ENCODE data around the gene BICD1. TPM values are rescaled to one million over a fixed set of nuclear protein-coding genes. Genes with fewer than 3 reads are reported as not detected.
"Not testable (repeated sequence)": the region's sequence is repeated elsewhere in the genome, so short reads cannot be mapped to it uniquely, and the experiment has no call there.

Gene BICD1
- total RNA-seq, 2 donors from 2014 or later, result 15.1 to 18.4 TPM

DNA sequence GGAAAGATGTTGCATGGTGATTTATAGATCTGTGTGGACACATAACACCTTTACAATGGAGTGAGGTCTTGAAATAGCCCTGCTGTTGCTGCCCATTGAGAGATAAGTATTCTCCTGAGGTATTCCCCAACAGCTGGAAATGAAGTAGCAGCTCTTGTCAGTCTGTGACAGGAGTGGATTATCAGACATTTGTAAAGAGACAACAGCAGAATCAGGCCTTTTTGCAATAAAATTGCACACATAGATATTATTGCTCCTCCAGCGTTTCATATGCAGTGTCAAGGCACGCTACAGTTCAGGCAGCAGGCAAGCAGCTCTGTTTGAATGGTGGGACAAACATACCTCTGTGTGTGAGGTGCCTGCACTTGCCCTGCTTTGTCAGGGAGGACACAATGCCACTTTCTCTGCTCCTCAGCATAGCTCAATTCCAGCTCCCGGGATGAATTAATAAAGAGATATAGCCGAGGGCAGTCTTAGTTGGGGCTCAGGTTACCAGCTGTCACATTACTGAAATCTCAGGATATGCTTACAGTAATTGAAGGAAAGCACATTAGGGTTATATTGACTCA, 49.4 kb downstream of the BICD1 start:
- ATAC-seq (no peak), DNase-seq (ENCODE audit: low spot score in 2 of 2) (no peak)
- Mint-ChIP-seq H3K27ac (no peak overlapping the region), H3K9me3 (no peaks in the 10 kb centered on the region), H3K36me3 (no peaks in the 10 kb centered on the region)

DNA sequence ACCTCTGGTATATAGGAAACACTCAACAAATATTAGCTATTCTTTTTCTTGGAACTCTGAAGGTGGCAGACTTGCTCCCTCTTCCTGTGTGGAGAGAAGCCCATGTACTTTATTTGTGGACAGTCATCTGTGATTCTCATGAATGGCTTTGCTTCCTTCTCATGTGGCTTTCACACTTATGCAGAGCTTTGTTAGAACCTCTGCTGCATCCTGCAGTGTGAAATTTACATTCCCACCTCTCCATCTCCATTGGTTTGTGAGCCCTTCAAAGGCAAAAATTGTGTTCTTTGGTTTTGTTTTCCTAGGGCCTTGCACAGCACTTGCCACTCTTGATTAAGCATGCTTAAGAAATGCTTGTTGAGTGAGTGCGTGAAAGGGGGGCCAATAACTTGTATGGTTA, 51.9 kb downstream of the BICD1 start:
- Mint-ChIP-seq H3K9me3 (peaks cover 0 to 4% of the 10 kb centered on the region in 2 donors), H3K27ac (no peak overlapping the region), H3K36me3 (peaks cover 0 to 5% of the 10 kb centered on the region in 2 donors)
- no peak for ATAC-seq
- DNase-seq (ENCODE audit: low spot score in 2 of 2), result no peak

DNA sequence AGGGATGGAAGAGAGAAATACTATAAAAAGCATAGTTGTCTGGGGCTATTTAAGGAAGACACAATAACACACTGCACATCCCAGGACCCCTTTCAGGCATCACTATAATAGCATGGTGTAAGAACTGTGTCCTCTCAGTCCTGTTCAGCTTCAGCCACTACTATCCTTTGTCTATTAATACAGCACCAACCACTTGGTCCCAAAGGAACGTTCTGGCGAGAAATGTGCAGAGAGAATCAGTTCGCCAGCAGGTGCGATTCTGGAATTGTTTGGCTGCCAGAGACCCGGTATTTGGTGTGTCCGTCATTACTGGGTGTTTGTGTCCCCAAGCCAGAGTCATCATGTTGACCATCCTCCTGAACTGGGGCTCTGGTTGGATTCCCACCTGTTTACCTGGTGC, 52.7 kb downstream of the BICD1 start:
- ATAC-seq (no peak), DNase-seq (ENCODE audit: low spot score in 2 of 2) (no peak)
- Mint-ChIP-seq H3K27ac (no peak overlapping the region), H3K36me3 (peaks cover 0 to 11% of the 10 kb centered on the region in 2 donors), H3K9me3 (peaks cover 0 to 9% of the 10 kb centered on the region in 2 donors)

DNA sequence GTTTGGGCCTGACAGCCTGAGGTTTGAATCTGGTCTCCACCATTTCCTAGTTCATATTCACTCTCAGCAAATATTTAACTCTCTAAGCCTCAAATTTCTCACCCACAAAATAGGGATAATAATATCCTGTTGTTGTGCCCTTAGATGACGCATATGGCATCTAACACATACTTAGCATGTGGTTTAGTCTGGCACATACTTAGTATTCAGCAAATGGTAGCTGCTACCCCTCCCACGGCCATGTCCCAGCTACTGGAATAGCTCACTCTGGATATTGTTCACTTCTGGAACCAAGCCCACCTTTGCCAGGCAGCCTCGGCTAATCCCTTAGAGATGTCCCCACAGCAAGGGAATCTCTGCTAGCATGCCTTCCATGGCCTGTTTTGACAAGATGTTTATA, 53.3 kb downstream of the BICD1 start:
- ATAC-seq (peak in 1 of 2 donors; percentile 30), DNase-seq (ENCODE audit: low spot score in 2 of 2) (no peak)
- H3K36me3 Mint-ChIP-seq, result peaks cover 5 to 17% of the 10 kb centered on the region in 2 donors
- H3K27ac Mint-ChIP-seq, result no peak overlapping the region
- H3K9me3 Mint-ChIP-seq, result peaks cover 2 to 11% of the 10 kb centered on the region in 2 donors

DNA sequence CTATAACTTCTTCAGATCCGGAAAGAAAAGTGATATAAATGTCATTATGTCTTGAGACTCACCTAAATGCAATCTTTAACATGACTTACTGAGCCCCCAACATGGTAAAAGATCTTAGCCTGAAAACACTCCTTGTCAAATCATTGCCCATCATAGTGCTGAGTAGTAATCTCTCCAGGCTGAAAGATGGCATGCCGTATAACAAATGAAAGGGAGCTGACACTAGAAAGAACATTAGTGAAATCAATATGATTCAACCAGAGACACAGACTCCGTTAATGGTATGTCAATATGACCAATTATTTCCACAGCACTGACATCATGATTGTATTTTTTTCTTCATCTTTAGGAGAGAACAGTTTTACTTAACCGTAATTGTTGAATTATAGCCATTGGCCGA, 54.4 kb downstream of the BICD1 start:
- DNase-seq (ENCODE audit: low spot score in 2 of 2), result no peak
- Mint-ChIP-seq H3K36me3 (peaks cover 8 to 20% of the 10 kb centered on the region in 2 donors), H3K9me3 (peaks cover 3 to 12% of the 10 kb centered on the region in 2 donors), H3K27ac (no peak overlapping the region)
- ATAC-seq, result peak in 1 of 2 donors; percentile 75

DNA sequence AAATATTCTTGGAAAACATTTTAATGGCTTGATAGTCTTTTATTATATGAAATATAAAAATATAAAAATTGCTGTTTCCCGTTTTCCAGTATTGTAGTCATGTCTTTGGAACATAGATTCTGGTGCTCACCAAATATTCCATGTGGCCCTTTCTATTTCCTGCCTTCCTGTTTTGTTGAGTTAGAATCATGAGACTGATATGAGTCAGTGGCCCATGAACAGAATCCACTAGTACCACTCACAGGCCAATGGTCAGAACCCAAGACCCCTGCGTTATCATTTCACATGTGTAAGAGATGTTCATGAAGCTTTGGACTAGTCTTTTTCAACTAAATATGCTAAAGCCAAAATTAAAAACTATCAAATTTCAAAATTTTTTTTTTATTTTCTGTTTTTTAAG, 56.9 kb downstream of the BICD1 start:
- Mint-ChIP-seq H3K27ac (no peak overlapping the region), H3K36me3 (peaks cover 8 to 20% of the 10 kb centered on the region in 2 donors), H3K9me3 (peaks cover 3 to 12% of the 10 kb centered on the region in 2 donors)
- ATAC-seq (no peak), DNase-seq (ENCODE audit: low spot score in 2 of 2) (no peak)

DNA sequence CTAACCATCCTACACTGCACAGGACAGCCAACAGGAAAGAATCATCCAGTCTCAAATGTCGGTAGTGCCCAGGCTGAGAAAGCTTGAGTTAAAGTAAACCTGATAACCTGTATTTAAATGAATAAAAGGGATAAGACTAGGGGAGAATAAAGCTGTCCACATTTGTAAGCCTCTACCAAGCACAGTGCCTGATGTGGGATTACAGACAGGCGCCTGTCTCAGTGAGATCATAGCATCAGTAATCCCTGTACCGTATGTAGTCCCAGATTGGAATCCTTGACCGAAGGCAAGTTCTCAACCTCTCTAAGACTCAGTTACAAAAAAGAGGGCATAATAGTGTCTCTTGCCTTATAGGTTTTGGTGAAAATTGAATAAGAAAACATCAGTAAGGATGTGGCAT, 59.9 kb downstream of the BICD1 start:
- Mint-ChIP-seq H3K36me3 (peaks cover 8 to 15% of the 10 kb centered on the region in 2 donors), H3K9me3 (peaks cover 3 to 9% of the 10 kb centered on the region in 2 donors), H3K27ac (no peak overlapping the region)
- ATAC-seq, result no peak
- DNase-seq (ENCODE audit: low spot score in 2 of 2), result no peak

DNA sequence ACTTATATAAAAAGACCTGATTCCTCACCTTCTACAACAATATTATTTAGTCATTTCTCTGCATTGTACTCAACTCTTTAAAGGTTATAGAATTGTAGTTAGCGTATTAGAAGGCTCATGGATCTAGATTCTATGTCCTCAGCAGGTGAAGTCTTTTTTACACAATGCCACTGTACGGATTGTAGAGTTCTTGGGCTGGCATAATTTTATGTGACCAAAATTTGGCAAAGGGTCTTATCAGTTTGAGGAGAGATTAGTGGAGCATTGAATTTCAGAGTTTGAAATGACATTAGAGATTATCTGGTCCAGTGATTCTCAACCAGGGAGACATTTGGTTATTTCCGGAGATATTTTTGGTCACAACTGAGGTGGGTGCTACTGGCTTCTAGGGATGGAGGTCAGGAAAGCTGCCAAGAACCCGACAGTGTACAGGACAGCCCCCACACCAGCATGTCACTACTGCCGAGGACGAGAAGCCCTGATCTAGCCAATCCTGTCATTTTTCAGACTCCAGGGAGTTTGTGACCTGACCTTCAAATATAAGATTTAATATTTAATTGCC, 63.9 kb downstream of the BICD1 start:
- Mint-ChIP-seq H3K9me3 (no peaks in the 10 kb centered on the region), H3K36me3 (no peaks in the 10 kb centered on the region), H3K27ac (no peak overlapping the region)
- DNase-seq (ENCODE audit: low spot score in 2 of 2) (no peak), ATAC-seq (no peak)

DNA sequence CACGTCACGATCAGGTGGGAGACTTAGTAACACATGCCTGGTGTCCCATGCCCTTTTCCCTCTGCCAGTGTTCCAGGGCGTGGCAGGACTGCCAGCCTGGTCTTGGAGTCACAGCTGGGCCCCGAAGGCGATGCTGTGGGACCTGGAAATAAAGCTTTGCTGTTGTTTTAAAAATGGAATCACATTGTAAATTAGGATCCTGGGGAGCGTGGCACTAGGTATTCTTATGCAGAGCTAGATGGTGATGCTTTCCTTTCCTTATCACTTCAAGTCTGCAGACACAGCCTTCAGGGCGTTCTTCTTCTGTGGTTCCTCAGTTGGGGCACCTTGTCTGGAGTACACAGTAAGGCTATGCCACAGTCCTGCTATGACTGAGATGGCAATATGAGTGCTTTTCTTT, 64.6 kb downstream of the BICD1 start:
- Mint-ChIP-seq H3K36me3 (no peaks in the 10 kb centered on the region), H3K9me3 (no peaks in the 10 kb centered on the region), H3K27ac (no peak overlapping the region)
- DNase-seq (ENCODE audit: low spot score in 2 of 2), result no peak
- ATAC-seq, result no peak

DNA sequence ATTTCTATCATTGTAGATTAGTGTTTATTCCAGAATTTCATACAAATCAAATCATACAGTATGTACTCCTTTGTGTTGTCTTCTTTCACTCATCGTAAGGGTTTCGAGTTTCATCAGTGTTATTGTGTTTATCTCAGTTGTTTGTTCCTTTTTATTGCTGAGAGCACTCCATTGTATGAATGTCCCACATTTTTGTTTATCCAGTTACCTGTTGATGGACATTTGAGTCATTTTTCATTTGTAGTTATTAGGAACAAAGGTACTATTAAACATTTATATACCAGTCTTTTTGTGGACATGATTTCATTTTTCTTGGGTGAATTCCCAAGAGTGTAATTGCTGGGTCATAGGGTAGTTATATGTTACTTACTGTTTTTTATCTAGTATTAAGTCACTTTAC, 70.0 kb downstream of the BICD1 start:
- DNase-seq (ENCODE audit: low spot score in 2 of 2) (no peak), ATAC-seq (no peak)
- Mint-ChIP-seq H3K9me3 (no peaks in the 10 kb centered on the region), H3K27ac (no peak overlapping the region), H3K36me3 (peaks cover 0 to 5% of the 10 kb centered on the region in 2 donors)

DNA sequence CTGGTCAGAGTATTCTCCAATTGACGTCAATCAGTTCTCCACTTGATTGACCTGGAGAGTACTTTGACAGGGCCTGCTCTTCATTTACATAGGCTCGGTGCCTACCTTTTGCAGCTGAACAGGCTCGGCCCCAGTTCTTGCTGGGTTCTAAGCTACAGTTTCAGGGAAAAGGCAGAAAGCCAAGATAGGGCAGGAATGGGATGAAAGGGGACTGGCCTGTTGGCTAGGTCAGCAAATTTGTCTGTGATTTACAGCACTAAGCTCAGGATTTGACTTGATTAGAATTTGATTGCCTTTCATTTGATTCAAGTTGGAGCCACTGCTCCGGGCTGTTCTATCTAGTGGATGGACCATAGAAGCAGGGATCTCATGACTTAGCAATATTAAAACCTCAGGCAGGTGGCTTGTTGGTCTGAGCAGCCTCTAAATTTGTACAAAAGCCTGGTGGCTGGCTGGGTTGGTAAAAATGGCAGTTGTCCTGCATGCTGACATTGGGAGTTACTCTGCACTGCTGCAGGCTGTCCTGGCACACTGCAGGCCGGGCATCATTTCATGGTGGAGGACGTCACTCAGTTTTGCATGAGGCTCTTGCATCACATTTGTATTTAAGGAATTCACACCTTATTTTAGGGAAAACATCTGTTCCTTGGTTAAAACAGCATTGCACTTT, 71.8 kb downstream of the BICD1 start:
- Mint-ChIP-seq H3K27ac (no peak overlapping the region), H3K9me3 (no peaks in the 10 kb centered on the region), H3K36me3 (peaks cover 0 to 5% of the 10 kb centered on the region in 2 donors)
- DNase-seq (ENCODE audit: low spot score in 2 of 2), result no peak
- no peak for ATAC-seq

DNA sequence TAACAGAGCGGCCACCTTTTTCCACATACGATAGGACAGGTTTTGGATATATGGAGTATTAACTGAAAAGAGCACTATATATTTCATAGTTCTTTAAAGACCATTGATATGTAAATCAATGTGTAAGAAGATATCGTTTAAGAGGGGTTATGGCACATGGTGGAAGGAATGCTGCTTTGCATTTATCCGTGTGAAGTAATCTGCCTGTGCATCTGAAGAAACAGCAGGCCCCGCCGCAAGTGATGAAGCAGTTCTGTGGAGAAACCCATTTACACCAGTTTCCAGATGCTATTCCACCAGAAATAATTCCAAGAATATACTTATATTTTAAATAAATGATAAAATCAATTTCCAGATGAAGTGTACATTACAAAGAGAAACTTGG, 72.4 kb downstream of the BICD1 start:
- ATAC-seq (no peak), DNase-seq (ENCODE audit: low spot score in 2 of 2) (no peak)
- no peaks in the 10 kb centered on the region for H3K9me3 Mint-ChIP-seq
- H3K27ac Mint-ChIP-seq, result no peak overlapping the region
- peaks cover 0 to 5% of the 10 kb centered on the region in 2 donors for H3K36me3 Mint-ChIP-seq

DNA sequence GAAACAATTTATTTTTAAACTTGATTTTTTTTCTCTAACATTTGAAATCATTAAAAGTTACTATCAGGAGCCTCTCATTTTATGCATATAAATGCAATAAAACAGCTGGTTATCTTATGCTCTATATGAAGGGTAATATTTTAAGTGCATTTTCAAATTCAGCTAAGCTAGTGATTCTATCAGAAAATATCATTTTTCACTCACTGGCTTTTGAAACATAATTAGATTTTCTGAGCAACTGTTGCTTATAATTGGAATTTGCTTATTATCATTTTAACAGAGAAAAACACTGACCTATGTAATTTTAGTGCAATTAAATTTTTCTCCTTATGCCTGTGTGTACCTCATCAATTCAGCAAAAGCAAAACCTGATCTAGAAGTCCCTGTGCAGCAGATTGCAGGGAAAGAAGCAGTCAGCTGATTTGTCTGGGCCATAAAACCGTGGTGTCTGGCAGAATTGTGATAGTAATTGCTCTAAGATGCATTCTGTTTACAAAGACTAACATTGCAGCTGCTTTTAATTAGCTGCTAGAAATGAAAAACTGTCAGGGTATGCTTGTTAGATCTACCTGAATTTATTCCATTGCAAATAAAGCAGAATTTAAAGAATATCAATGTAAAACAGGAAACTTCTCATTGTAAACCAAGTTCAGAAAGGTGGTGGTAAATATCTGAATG, 75.0 kb downstream of the BICD1 start:
- no peak for ATAC-seq
- no peaks in the 10 kb centered on the region for H3K9me3 Mint-ChIP-seq

DNA sequence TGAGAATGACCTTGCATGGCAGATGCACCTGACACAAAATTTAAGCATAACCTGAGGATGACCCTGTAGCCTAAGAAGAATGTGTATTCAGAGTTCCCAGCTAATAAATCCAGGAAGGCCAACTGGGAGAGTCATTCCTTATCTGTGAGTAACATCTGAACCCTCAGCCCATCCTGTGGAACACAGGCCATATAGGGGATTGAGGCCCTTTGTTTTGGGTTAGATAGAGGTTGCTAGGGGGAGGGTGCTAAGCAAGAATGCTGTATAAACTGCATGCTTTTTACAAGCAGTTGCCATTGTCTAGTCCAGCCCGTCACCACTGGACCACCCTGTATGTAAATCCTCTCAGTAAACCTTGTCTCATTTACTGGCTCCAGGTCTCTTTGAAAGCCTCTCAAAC, 77.0 kb downstream of the BICD1 start:
- Mint-ChIP-seq H3K36me3 (peaks cover 0 to 4% of the 10 kb centered on the region in 2 donors), H3K9me3 (no peaks in the 10 kb centered on the region), H3K27ac (no peak overlapping the region)
- ATAC-seq (no peak), DNase-seq (ENCODE audit: low spot score in 2 of 2) (no peak)

More for the DNA sequence above, 75.0 kb downstream of the BICD1 start:
- H3K27ac Mint-ChIP-seq, result no peak overlapping the region
- no peak for DNase-seq (ENCODE audit: low spot score in 2 of 2)
- H3K36me3 Mint-ChIP-seq, result peaks cover 0 to 9% of the 10 kb centered on the region in 2 donors

DNA sequence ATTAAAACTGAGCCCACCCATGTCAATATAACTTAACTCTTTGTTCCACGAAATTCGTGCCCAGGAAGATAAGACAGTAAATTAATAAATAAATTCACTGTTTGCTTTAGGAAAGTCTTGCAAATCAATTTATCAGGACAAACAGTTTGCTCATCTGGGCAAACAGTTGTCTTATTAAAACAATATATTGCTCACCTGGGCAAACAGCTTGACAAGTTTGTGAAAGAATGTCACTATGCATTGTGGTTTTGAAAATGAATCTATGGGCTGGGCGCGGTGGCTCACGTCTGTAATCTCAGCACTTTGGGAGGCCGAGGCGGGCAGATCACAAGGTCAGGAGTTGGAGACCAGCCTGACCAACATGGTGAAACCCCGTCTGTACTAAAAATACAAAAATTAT, 80.5 kb downstream of the BICD1 start:
- not testable (repeated sequence) for H3K9me3 Mint-ChIP-seq; DNase-seq (ENCODE audit: low spot score in 2 of 2); H3K36me3 Mint-ChIP-seq; H3K27ac Mint-ChIP-seq; ATAC-seq

DNA sequence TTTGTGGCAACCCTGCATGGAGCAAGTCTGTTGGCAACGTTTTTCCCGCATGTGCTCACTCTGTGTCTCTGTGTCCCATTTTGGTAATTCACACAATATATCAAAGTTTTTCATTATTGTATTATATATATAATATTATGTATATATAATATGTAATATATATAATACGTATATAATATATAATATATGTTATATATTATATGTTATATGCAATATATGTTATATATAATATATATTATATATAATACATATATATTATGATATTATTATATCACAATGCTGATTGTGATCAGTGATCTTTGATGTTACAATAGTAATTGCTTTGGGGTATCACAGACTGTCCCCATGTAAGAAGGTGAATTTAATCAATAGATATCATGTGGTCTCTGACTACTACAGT, 84.8 kb downstream of the BICD1 start:
- Mint-ChIP-seq H3K27ac (no peak overlapping the region), H3K9me3 (peaks cover 8 to 13% of the 10 kb centered on the region in 2 donors), H3K36me3 (peaks cover 0 to 35% of the 10 kb centered on the region in 2 donors)
- ATAC-seq, result no peak
- DNase-seq (ENCODE audit: low spot score in 2 of 2), result no peak

Measured in activated naive CD4-positive, alpha-beta T cell treated with anti-CD3 and anti-CD28 coated beads, Interleukin-2, amount 50 U/mL, for 72 hours (primary cell).